Memory B cell (primary cell): ENCODE results near the gene CR2.
"Not testable (repeated sequence)": the region's sequence is repeated elsewhere in the genome, so short reads cannot be mapped to it uniquely, and the experiment has no call there.

Source experiments
- ATAC-seq: fragments of 150-1000 bp; cut with Tn5 transposase; 2 replicates; pipeline ENCODE4 v1.10.0; 2021; ENCODE audit warnings: low read depth, mild to moderate bottlenecking, moderate library complexity
- DNase-seq, 2 donors: peaks; one replicate each; pipeline ENCODE4 v3.0.0; 2022; ENCODE audit warnings: low spot score in 2 of 2
- H3K27ac Mint-ChIP-seq: one replicate; pipeline ENCODE4 v1.8.0; 2022; ENCODE audit warnings: mild to moderate bottlenecking, moderate library complexity, mixed read lengths
- H3K27me3 Mint-ChIP-seq: one replicate; pipeline ENCODE4 v1.8.0; 2022; ENCODE audit warnings: mixed read lengths
- H3K36me3 Mint-ChIP-seq: one replicate; pipeline ENCODE4 v1.8.0; 2022; ENCODE audit warnings: mild to moderate bottlenecking, mixed read lengths
- H3K4me1 Mint-ChIP-seq: one replicate; pipeline ENCODE4 v1.8.0; 2022; ENCODE audit warnings: mixed read lengths
- H3K4me3 Mint-ChIP-seq: one replicate; pipeline ENCODE4 v1.8.0; 2022; ENCODE audit warnings: mild to moderate bottlenecking, moderate library complexity, mixed read lengths
- H3K9me3 Mint-ChIP-seq: one replicate; pipeline ENCODE4 v1.8.0; 2022; ENCODE audit warnings: mixed read lengths

CR2 gene

DNA sequence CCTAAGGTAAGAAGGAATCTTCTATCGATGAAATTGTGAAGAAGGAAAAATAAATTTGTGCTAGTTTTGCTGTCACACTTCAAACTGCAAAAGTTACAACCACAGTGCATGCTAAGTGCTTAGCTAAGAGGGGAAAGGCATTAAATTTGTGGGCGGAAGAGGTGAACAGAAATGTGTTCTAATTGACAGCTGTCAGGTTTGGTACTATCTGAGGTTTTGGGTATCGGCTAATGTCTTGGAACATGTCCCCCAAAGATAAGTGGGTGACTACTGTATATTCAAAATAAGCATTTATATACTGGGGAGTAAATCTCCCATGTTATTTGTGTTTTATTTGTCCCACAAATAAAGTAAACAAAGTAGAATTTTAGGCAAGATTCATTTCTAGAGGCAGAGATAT lies 49.8 kb downstream of the CR2 start:
- ATAC-seq (no peak), DNase-seq (no peak)
- H3K36me3 Mint-ChIP-seq: peaks cover 11% of the 10 kb centered on the region
- H3K27me3 Mint-ChIP-seq: no peaks in the 10 kb centered on the region
- H3K4me3 Mint-ChIP-seq: no peak overlapping the region
- peaks cover 23% of the 10 kb centered on the region for H3K4me1 Mint-ChIP-seq
- H3K27ac Mint-ChIP-seq: peak overlapping the region; percentile 9
- H3K9me3 Mint-ChIP-seq: no peaks in the 10 kb centered on the region

DNA sequence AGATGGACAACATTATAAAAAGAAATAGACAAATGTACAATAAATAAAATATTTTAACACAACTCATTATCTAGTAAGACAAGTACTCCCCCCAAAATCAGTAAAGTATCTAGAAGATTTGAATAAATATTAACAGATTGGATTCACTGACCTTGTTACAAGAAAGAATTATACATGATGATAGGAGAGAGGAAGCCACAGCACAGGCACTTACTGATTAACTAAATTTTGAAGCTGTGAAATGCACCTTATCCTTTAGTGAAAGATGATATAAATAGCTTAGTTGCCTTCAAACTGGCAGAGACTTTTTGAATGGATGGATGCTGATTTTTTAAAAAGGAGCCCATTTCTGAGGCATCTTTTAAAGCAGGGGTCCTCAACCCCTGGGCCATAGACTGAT lies 50.3 kb downstream of the CR2 start:
- H3K4me3 Mint-ChIP-seq: no peak overlapping the region
- ATAC-seq (no peak), DNase-seq (no peak)
- H3K27ac Mint-ChIP-seq: no peak overlapping the region
- H3K27me3 Mint-ChIP-seq: no peaks in the 10 kb centered on the region
- peaks cover 11% of the 10 kb centered on the region for H3K36me3 Mint-ChIP-seq
- H3K4me1 Mint-ChIP-seq: peaks cover 19% of the 10 kb centered on the region
- H3K9me3 Mint-ChIP-seq: no peaks in the 10 kb centered on the region

DNA sequence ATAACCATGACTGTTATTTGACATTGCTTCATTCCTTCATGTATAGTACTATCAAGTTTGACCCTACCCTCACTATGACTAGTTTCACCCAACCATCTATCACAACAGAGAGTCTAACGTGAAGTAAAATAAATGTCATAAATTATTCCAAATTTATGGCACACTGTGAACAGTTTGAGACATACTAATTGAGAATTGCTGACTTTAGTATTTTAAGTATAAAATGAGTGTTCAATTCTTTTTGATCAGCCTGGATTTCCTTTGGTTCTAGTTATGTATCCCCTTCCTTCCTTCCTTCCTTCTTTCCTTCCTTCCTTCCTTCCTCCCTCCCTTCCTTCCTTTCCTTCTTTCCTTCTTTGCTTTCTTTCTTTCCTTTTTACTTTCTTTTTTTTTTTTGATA lies 56.3 kb downstream of the CR2 start:
- Mint-ChIP-seq H3K4me3 (no peak overlapping the region), H3K27me3 (no peaks in the 10 kb centered on the region), H3K36me3 (peaks cover 28% of the 10 kb centered on the region), H3K9me3 (no peaks in the 10 kb centered on the region), H3K27ac (peak overlapping the region; percentile 17), H3K4me1 (peaks cover 5% of the 10 kb centered on the region)
- DNase-seq (no peak), ATAC-seq (no peak)

DNA sequence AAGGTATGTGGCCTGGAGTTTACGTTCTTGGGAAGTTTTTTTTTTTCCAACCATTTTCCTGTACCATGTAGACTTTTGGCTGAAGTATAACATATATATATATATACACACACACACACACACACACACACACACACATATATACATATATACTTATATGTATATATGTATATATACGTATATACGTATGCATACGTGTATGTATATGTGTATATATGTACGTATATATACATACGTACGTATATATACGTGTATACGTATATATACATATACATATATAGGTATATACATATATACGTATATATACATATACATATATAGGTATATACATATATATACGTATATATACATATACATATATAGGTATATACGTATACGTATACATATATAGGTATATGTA lies 60.8 kb downstream of the CR2 start:
- Mint-ChIP-seq H3K4me3 (no peak overlapping the region), H3K27ac (no peak overlapping the region), H3K36me3 (peaks cover 23% of the 10 kb centered on the region), H3K27me3 (no peaks in the 10 kb centered on the region), H3K4me1 (peaks cover 5% of the 10 kb centered on the region), H3K9me3 (no peaks in the 10 kb centered on the region)
- ATAC-seq (no peak), DNase-seq (no peak)

DNA sequence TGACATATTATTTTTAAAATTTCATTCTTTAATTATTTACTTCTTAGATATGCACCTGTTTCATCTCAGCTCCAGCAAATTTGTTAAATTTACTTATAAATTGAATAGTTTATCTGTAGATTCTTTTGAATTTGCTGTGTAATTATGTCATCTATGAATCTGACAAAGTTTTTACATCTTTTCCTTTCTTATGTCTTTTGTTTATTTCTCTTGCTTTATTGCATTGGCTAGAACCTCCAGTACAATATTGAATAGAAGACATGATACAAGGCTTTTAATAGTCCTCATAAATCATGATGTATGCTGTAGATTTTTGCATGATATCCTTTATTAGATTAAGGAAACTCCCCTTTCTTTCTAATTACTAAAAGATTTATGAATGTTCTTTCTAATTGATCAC lies 62.6 kb downstream of the CR2 start:
- Mint-ChIP-seq H3K4me3 (no peak overlapping the region), H3K9me3 (no peaks in the 10 kb centered on the region), H3K27ac (no peak overlapping the region), H3K4me1 (peaks cover 5% of the 10 kb centered on the region), H3K27me3 (no peaks in the 10 kb centered on the region), H3K36me3 (peaks cover 18% of the 10 kb centered on the region)
- no peak for DNase-seq
- ATAC-seq: no peak

DNA sequence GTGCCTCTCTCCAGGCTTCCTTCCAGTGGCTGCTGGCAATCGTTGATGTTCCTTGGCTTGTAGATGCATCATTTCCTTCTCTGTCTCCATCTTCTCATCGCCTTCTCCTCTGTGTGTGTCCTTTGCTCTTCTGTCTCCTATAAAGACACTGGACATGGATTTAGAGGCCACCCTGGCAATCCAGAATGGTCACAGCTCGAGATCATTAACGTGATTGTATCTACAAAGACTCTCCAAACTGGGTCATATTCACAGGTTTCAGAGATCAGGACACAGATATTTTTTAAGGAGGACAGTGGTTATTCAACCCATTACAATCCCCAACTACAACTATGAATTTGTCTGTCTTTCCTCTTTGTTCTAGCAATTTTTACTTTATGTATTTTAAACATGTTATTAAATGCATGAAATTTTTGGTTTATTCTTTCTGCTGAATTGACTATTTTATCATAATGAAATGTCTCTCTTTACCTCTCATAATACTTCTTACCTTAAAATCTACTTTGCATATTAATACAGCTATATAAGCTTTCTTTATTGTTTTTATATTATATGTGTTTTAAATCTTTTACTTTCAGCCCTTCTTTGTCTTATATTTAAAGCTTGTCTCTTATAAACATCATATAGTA lies 64.6 kb downstream of the CR2 start:
- Mint-ChIP-seq H3K4me1 (peaks cover 3% of the 10 kb centered on the region), H3K27me3 (no peaks in the 10 kb centered on the region), H3K27ac (peak overlapping the region; percentile 18), H3K9me3 (no peaks in the 10 kb centered on the region), H3K4me3 (no peak overlapping the region), H3K36me3 (peaks cover 9% of the 10 kb centered on the region)
- DNase-seq (no peak), ATAC-seq (no peak)

DNA sequence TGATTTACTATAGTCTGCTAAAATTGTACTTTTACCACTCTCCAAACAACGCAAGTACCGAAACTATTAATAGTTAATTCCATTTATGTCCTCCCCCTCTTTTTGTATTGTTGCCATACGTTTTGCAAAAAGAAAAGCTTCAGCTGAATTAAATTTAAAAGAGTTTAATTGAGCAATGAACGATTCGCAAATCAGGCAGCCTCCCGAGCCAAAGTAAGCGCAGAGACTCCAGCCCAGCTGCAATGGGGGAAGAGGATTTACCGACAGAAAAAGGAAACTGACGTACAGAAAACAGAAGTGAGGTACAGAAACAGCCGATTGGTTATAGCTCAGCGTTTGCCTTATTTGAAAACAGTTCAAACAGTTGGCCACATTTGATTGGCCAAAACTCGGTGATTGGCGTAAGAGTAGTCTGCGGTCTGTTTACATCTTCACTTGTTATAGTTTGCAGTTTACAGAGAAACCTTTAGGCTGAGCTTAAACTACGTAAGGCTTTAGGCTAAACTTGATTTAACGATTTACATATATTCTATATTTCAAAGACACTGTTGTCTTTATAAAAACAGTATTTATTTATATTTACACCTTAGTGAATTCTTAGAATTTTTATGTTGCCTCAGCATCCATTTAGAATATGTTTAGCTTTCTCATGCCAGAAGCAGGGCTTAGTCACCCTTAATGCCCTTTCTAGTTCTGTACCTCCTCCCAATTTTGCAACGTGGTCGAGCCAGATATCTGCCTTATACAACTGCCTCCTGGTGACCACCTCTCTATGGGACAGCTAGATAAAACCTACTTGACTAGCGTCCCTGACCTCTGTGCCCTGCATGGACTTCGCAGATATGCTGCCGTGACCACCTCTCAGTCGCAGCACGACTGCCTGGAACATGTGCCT lies 65.6 kb downstream of the CR2 start:
- Mint-ChIP-seq H3K4me1 (peaks cover 3% of the 10 kb centered on the region), H3K4me3 (no peak overlapping the region), H3K27me3 (no peaks in the 10 kb centered on the region), H3K27ac (peak overlapping the region; percentile 5), H3K9me3 (no peaks in the 10 kb centered on the region), H3K36me3 (peaks cover 12% of the 10 kb centered on the region)
- ATAC-seq (no peak), DNase-seq (no peak)

DNA sequence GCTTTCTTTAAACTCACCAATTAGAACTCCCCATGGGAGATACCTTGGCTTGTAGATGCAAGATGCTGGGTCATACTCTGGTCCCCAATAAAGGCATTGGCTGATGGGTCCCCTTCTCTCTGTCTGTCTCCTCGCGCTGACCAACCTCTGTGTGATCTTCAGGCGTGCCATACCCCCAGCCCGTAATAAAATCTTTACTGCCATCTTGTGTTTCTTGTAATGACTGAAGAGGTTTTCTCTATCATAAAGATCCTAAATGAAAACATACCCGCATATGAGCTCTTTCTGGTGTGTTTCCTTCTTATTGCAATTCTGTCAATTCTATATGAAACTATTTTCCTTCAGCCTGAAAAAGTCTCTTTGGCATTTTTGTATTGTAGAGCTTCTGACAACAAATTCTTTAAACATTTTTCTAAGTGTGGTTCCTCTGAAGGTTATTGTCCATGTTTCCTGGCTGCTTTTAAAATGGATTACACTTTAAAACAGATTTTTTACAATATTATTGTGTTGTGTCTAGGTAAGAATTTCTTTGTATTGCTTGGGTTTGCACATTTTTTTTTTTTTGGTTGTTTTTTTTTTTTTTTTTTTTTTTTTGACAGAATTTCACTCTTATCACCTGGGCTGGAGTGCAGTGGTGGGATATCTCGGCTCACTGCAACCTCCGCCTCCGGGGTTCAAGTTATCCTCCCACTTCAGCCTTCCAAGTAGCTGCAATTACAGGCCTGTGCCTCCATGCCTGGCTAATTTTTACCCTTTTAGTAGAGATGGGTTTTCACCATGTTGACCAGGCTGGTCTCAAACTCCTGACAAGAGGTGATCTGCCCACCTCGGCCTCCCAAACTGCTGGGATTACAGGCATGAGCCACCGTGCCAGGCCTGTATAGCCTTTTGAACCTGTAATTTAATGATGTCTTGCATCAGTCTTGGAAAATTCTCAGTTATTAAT lies 66.5 kb downstream of the CR2 start:
- not testable (repeated sequence) for DNase-seq, H3K4me3 Mint-ChIP-seq, H3K9me3 Mint-ChIP-seq, H3K27me3 Mint-ChIP-seq, H3K4me1 Mint-ChIP-seq, ATAC-seq
- H3K27ac Mint-ChIP-seq: peak overlapping the region; percentile 5
- H3K36me3 Mint-ChIP-seq: peaks cover 15% of the 10 kb centered on the region

DNA sequence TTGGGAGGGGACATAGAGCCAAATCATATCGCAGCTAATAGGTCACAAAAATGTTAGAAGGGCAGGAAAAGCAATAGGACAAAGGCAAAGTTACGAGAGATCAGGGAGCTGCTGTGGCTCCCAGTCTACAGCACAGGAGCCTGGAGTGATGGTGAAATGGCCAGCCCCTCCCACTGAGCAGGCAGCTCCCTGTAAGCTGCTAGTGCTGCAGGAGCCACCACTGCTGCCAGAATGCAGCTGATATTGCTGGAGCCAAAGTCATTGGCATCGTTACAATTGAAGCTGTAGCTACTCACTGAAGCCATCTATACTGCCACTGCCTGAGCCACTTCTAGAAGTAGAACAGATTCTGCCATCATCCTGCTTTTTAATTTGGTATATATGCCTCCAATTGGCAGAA lies 71.1 kb downstream of the CR2 start:
- DNase-seq, ATAC-seq, H3K27ac Mint-ChIP-seq, H3K9me3 Mint-ChIP-seq, H3K4me1 Mint-ChIP-seq, H3K27me3 Mint-ChIP-seq, H3K4me3 Mint-ChIP-seq: not testable (repeated sequence)
- peaks cover 10% of the 10 kb centered on the region for H3K36me3 Mint-ChIP-seq

DNA sequence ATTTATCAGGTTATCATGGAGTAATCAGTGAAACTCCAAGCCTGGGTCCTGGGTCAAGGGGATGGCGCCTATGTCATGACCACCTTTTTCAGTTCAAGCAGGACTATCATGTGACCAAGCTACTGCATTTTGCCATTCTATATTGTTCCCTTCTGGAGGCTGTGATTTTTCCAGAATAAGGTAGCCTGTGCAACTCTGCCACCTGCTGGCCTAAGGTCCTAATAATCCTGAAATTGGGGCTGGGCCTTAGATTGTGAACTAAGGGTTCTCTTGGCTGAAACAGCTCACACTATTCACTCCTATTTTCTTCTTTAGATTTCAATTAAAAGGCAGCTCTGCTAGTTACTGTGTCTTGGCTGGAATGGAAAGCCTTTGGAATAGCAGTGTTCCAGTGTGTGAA lies 74.3 kb downstream of the CR2 start:
- H3K9me3 Mint-ChIP-seq, H3K4me1 Mint-ChIP-seq, H3K4me3 Mint-ChIP-seq, ATAC-seq, H3K27ac Mint-ChIP-seq, H3K27me3 Mint-ChIP-seq, H3K36me3 Mint-ChIP-seq, DNase-seq: not testable (repeated sequence)

DNA sequence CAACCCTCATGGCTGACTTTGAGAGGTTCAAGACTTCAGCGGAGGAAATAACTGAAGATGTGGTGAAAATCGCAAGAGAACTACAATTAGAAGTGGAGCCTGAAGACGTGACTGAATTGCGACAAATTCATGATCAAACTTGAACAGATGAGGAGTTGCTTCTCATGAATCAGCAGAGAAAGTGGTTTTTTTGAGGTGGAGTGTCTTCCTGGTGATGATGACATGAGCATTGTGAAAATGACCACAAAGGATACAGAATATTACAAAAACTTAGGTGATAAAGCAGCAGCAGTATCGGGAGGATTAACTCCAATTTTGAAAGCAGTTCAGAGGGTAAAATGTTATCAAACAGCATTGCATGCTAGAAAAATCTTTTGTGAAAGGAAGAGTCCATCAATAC lies 82.1 kb downstream of the CR2 start:
- not testable (repeated sequence) for ATAC-seq, H3K27me3 Mint-ChIP-seq, DNase-seq, H3K27ac Mint-ChIP-seq, H3K36me3 Mint-ChIP-seq, H3K4me3 Mint-ChIP-seq, H3K9me3 Mint-ChIP-seq, H3K4me1 Mint-ChIP-seq
